Endothelial cell of umbilical vein (primary cell): ENCODE measurements around the gene NTN4. TPM values are rescaled to one million over a fixed set of nuclear protein-coding genes. Genes with fewer than 3 reads are reported as not detected.

ENCODE experiments used
- BruUV-seq: library from RNA; stranded (reverse); fragments of 400-500 nt; replicated peaks from 2 replicates; lab custom pipeline; 2021; lab: Mats Ljungman, UMichigan
- CTCF ChIA-PET: fragments of 300-600, 350-600 bp; sonication (Branson Sonifier 250); formaldehyde crosslinking; loops from one replicate; lab custom pipeline; 2021; ENCODE audit warnings: antibody characterized with exemption, inconsistent platforms; lab: Charles Lee
- POLR2A ChIA-PET: fragments of 300-600, 350-600 bp; sonication (Branson Sonifier 250); formaldehyde crosslinking; loops from one replicate; lab custom pipeline; 2021; ENCODE audit warnings: antibody characterized with exemption, inconsistent platforms; lab: Charles Lee
- DNase-seq: peaks from one replicate; pipeline ENCODE4 v3.0.0-alpha.2; 2011; ENCODE audit warnings: low read depth, low spot score
- FAIRE-seq: peaks from 2 replicates; lab custom pipeline; 2011; peaks lifted over from hg19 to GRCh38; lab: Jason Lieb, UNC
- H2AFZ ChIP-seq: 2 replicates; pipeline ENCODE4 v1.6.0; 2012; ENCODE audit warnings: low read depth, low read length, control low read depth, inconsistent platforms
- H3K27ac ChIP-seq: 2 replicates; pipeline ENCODE4 v1.5.1; 2011; ENCODE audit warnings: low read depth, mild to moderate bottlenecking, control low read depth, low read length, moderate library complexity; ENCODE audit not compliant: insufficient read depth
- H3K27me3 ChIP-seq, 2 experiments: 2 replicates each; pipeline versions ENCODE4 v1.6.0 to v1.6.1; 2011; ENCODE audit warnings: low read length in 2 of 2, mixed read lengths in 1 of 2; ENCODE audit not compliant: control insufficient read depth in 2 of 2, insufficient read depth in 2 of 2
- H3K36me3 ChIP-seq, 2 experiments: 2 replicates in 1 of 2; 3 replicates in 1 of 2; pipeline ENCODE4 v1.5.1; 2011; ENCODE audit warnings: low read length in 2 of 2, mild to moderate bottlenecking in 1 of 2, moderate library complexity in 1 of 2; ENCODE audit not compliant: control insufficient read depth in 2 of 2, insufficient read depth in 2 of 2; ENCODE audit errors: extremely low read depth in 1 of 2
- H3K4me1 ChIP-seq: 3 replicates; pipeline ENCODE4 v1.5.1; 2011; ENCODE audit warnings: mild to moderate bottlenecking, low read length; ENCODE audit not compliant: control insufficient read depth, insufficient read depth; ENCODE audit errors: extremely low read depth
- H3K4me2 ChIP-seq: 2 replicates; pipeline ENCODE4 v1.6.1; 2011; ENCODE audit warnings: low read length, control low read depth, mixed read lengths; ENCODE audit not compliant: insufficient read depth
- H3K4me3 ChIP-seq, 3 experiments: fragments of 200-600 bp in 1 of 3; sonication (generic), shearing (Covaris generic) in 1 of 3; replicated peaks in 1 of 3; 2 replicates each; pipeline ENCODE4 v1.5.1; 2011 to 2016; ENCODE audit warnings: control low read depth in 3 of 3, low read length in 3 of 3, mild to moderate bottlenecking in 2 of 3, inconsistent platforms in 1 of 3, low read depth in 1 of 3, moderate library complexity in 1 of 3; ENCODE audit not compliant: insufficient read depth in 1 of 3
- H3K79me2 ChIP-seq: 2 replicates; pipeline ENCODE4 v1.6.0; 2012; ENCODE audit warnings: low read length, inconsistent platforms; ENCODE audit not compliant: control insufficient read depth, insufficient read depth
- H3K9ac ChIP-seq: replicated peaks from 2 replicates; pipeline ENCODE3; 2011; ENCODE audit warnings: low read length, control low read depth; ENCODE audit not compliant: insufficient read depth; ENCODE audit errors: extremely low read depth
- H3K9me1 ChIP-seq: replicated peaks from 3 replicates; pipeline ENCODE4 v1.6.0; 2011; ENCODE audit warnings: mild to moderate bottlenecking, low read length; ENCODE audit not compliant: control insufficient read depth, insufficient read depth; ENCODE audit errors: extremely low read depth
- H3K9me3 ChIP-seq: replicated peaks from 2 replicates; pipeline ENCODE4 v1.5.1; 2012; ENCODE audit warnings: low read length, inconsistent platforms; ENCODE audit not compliant: control insufficient read depth, insufficient read depth
- H4K20me1 ChIP-seq: replicated peaks from 2 replicates; pipeline ENCODE3; 2011; ENCODE audit warnings: mild to moderate bottlenecking, low read length; ENCODE audit not compliant: control insufficient read depth, insufficient read depth; ENCODE audit errors: extremely low read depth
- CTCF ChIP-seq, 2 donors: IDR thresholded peaks; 1 replicate in 1 of 2; 2 replicates in 1 of 2; pipeline ENCODE4 v1.5.1; 2011; ENCODE audit warnings: low read length in 2 of 2, mild to moderate bottlenecking in 2 of 2, moderate library complexity in 2 of 2, control low read depth in 1 of 2, inconsistent platforms in 1 of 2, low read depth in 1 of 2; ENCODE audit not compliant: insufficient read depth in 1 of 2; ENCODE audit errors: extremely low read depth in 1 of 2
- EZH2 ChIP-seq: IDR thresholded peaks from 2 replicates; pipeline ENCODE4 v1.6.1; 2012; ENCODE audit warnings: borderline replicate concordance, low read depth, mild to moderate bottlenecking, moderate library complexity, low read length, inconsistent platforms; ENCODE audit not compliant: severe bottlenecking
- FOS ChIP-seq: IDR thresholded peaks from 2 replicates; pipeline ENCODE4 v1.6.1; 2011; ENCODE audit warnings: mild to moderate bottlenecking, low read length, moderate library complexity, borderline replicate concordance; ENCODE audit not compliant: insufficient read depth
- GATA2 ChIP-seq: IDR thresholded peaks from 2 replicates; pipeline ENCODE4 v1.7.0; 2011; ENCODE audit warnings: low read depth, mild to moderate bottlenecking, moderate library complexity, mixed read lengths, low read length; ENCODE audit not compliant: insufficient read length, insufficient read depth
- MAX ChIP-seq: IDR thresholded peaks from 2 replicates; pipeline ENCODE4 v1.6.1; 2011; ENCODE audit not compliant: insufficient read depth, insufficient read length
- POLR2A ChIP-seq: IDR thresholded peaks from 2 replicates; pipeline ENCODE4 v1.6.1; 2012; ENCODE audit warnings: low read depth, mild to moderate bottlenecking, control low read depth, low read length
- POLR2AphosphoS5 ChIP-seq: IDR thresholded peaks from 2 replicates; pipeline ENCODE4 v1.6.1; 2012; ENCODE audit warnings: low read depth, mild to moderate bottlenecking, control low read depth, low read length, moderate library complexity; ENCODE audit not compliant: insufficient read depth
- dilution Hi-C: fragments of 300-500 bp; cut with MboI; formaldehyde crosslinking; loops from one replicate; pipeline ENCODE4 v1.15.0; 2019; ENCODE audit warnings: low sequenced_read_pairs; ENCODE audit not compliant: extremely low pct_ligation_motif_present
- intact Hi-C: fragments of 100-400 bp; cut with micrococcal nuclease; formaldehyde crosslinking; loops from one replicate; pipeline ENCODE4 v1.10.0; 2022
- polyA plus RNA-seq, 4 experiments: library from polyadenylated mRNA; depleted of rRNA in 3 of 4; stranded (reverse) in 3 of 4; unstranded in 1 of 4; fragments of >200 nt; gene quantifications; 2 replicates each; pipeline versions ENCODE4 v1.2.1 to v1.2.3, GENCODE V29; 2011 to 2012; ENCODE audit warnings: missing spikeins in 1 of 4
- total RNA-seq: library from RNA; stranded (reverse); gene quantifications from 2 replicates; pipeline ENCODE4 v1.2.3, GENCODE V29; 2021

Gene NTN4
- total and polyA plus RNA-seq, 2 donors (not counting 3 experiments of a cell fraction or from before 2014, with no cell fraction given) = 120 to 317 TPM

- no peak for TF ChIP-seq FOS
- TF ChIP-seq GATA2 = no peak
- no peak for TF ChIP-seq POLR2A
- no peak for TF ChIP-seq CTCF (IDR thresholded peaks at IDR 0.05; ENCODE audit: extremely low read depth in 1 of 2, insufficient read depth in 1 of 2, low read depth in 1 of 2, low read length in 2 of 2)
- no peak for TF ChIP-seq POLR2AphosphoS5
- TF ChIP-seq EZH2 = no peak
- TF ChIP-seq MAX = no peak
- ChIA-PET POLR2A (no interaction called here), CTCF (no interaction called here)
- Histone ChIP-seq H3K9me3 (no peaks in the 10 kb centered on the region), H3K4me1 (peaks cover 38% of the 10 kb centered on the region), H3K27me3 (no peaks in the 10 kb centered on the region), H2AFZ (no peak overlapping the region), H3K36me3 (peaks cover 14 to 16% of the 10 kb centered on the region in 2 experiments), H4K20me1 (no peaks in the 10 kb centered on the region), H3K4me3 (peak overlapping the region in 2 of 3 experiments; percentile 9 to 10), H3K79me2 (peaks cover 23% of the 10 kb centered on the region), H3K9ac (no peak overlapping the region), H3K4me2 (peak overlapping the region; percentile 51), H3K27ac (no peak overlapping the region), H3K9me1 (no peaks in the 10 kb centered on the region)
- dilution Hi-C loops = no loop called here
- intact Hi-C loops = no loop called here
- DNase-seq (no peak), FAIRE-seq (no peak)
- BruUV-seq = no TSS peak
Measured at GRCh38 chr12:95784915-95785314, 5.6 kb downstream of the NTN4 start.
